GM19099 (cell line): ENCODE data around the gene KIFBP.

Experiments used
- POLR2A ChIP-seq: IDR thresholded peaks from 3 replicates; pipeline ENCODE4 v1.6.1; 2011; ENCODE audit warnings: low read depth; ENCODE audit not compliant: insufficient read length; ENCODE audit errors: extremely low read depth

The KIFBP gene

GRCh38 chr10:68989317-68989990, 851 bp downstream of the KIFBP start:
- no peak for TF ChIP-seq POLR2A

GRCh38 chr10:68992636-68993440, 4.2 kb downstream of the KIFBP start:
- no peak for TF ChIP-seq POLR2A

- TF ChIP-seq POLR2A = no peak
Measured at GRCh38 chr10:68997211-68997610, 8.6 kb downstream of the KIFBP start.

- TF ChIP-seq POLR2A = no peak
Measured at GRCh38 chr10:69004821-69005220, 16.2 kb downstream of the KIFBP start.

GRCh38 chr10:69005704-69006485, 17.3 kb downstream of the KIFBP start:
- TF ChIP-seq POLR2A = no peak

GRCh38 chr10:69007260-69007659, 18.7 kb downstream of the KIFBP start:
- no peak for TF ChIP-seq POLR2A

GRCh38 chr10:69009360-69009759, 20.8 kb downstream of the KIFBP start:
- no peak for TF ChIP-seq POLR2A

GRCh38 chr10:69010151-69010640, 21.6 kb downstream of the KIFBP start:
- TF ChIP-seq POLR2A = no peak

- no peak for TF ChIP-seq POLR2A
Measured at GRCh38 chr10:69014171-69014570, 25.6 kb downstream of the KIFBP start.

GRCh38 chr10:69018613-69019012, 30.0 kb downstream of the KIFBP start:
- TF ChIP-seq POLR2A = no peak

GRCh38 chr10:69022611-69023010, 34.0 kb downstream of the KIFBP start:
- TF ChIP-seq POLR2A = no peak

GRCh38 chr10:69025370-69025896, 36.8 kb downstream of the KIFBP start:
- no peak for TF ChIP-seq POLR2A

- no peak for TF ChIP-seq POLR2A
Measured at GRCh38 chr10:69033256-69033655, 44.7 kb downstream of the KIFBP start.

GRCh38 chr10:69037489-69037888, 48.9 kb downstream of the KIFBP start:
- TF ChIP-seq POLR2A = no peak

- TF ChIP-seq POLR2A = no peak
Measured at GRCh38 chr10:69042417-69042816, 53.8 kb downstream of the KIFBP start.
